CD14-positive monocyte (primary cell): ENCODE results near the gene WARS2. TPM values are rescaled to one million over a fixed set of nuclear protein-coding genes. Genes with fewer than 3 reads are reported as not detected.
A peak's percentile ranks its signal among the peaks of the same experiment; 100 is the strongest.

Experiments used
- DNase-seq, 3 donors: peaks; one replicate each; pipeline ENCODE4 v3.0.0-alpha.2; 2011 to 2022
- H2AFZ ChIP-seq: 2 replicates; pipeline ENCODE4 v1.6.0; 2012; ENCODE audit warnings: mild to moderate bottlenecking, low read depth, low read length, inconsistent platforms; ENCODE audit not compliant: insufficient read depth, poor library complexity, severe bottlenecking
- H3K27ac ChIP-seq, 2 donors: 1 replicate in 1 of 2; 2 replicates in 1 of 2; pipeline ENCODE4 v1.5.1; 2012 to 2013; ENCODE audit warnings: low read length in 2 of 2, control low read depth in 1 of 2, inconsistent platforms in 1 of 2, low read depth in 1 of 2, mild to moderate bottlenecking in 1 of 2
- H3K27me3 ChIP-seq, 2 donors: one replicate each; pipeline versions ENCODE4 v1.6.0 to v1.6.1; 2011 to 2013; ENCODE audit warnings: low read length in 2 of 2; ENCODE audit not compliant: control insufficient read depth in 2 of 2, insufficient read depth in 2 of 2
- H3K36me3 ChIP-seq, 2 donors: replicated peaks in 1 of 2; 1 replicate in 1 of 2; 2 replicates in 1 of 2; pipeline versions ENCODE4 v1.5.1 to v1.6.1; 2012 to 2013; ENCODE audit warnings: low read length in 2 of 2, control low read depth in 1 of 2, inconsistent platforms in 1 of 2, mild to moderate bottlenecking in 1 of 2; ENCODE audit not compliant: insufficient read depth in 2 of 2, control insufficient read depth in 1 of 2
- H3K4me1 ChIP-seq, 2 donors: 1 replicate in 1 of 2; 2 replicates in 1 of 2; pipeline versions ENCODE4 v1.5.1 to v1.6.1; 2012 to 2013; ENCODE audit warnings: low read length in 2 of 2, control low read depth in 1 of 2, inconsistent platforms in 1 of 2, mild to moderate bottlenecking in 1 of 2, moderate library complexity in 1 of 2; ENCODE audit not compliant: insufficient read depth in 2 of 2, control insufficient read depth in 1 of 2
- H3K4me2 ChIP-seq: replicated peaks from 2 replicates; pipeline ENCODE3; 2012; ENCODE audit warnings: low read length, moderate library complexity, mild to moderate bottlenecking; ENCODE audit not compliant: poor library complexity, severe bottlenecking; ENCODE audit errors: extremely low read depth
- H3K4me3 ChIP-seq, 3 experiments: fragments of 200-600 bp in 1 of 3; sonication (generic) in 1 of 3; replicated peaks in 1 of 3; 1 replicate in 2 of 3; 2 replicates in 1 of 3; pipeline ENCODE4 v1.5.1; 2011 to 2013; ENCODE audit warnings: low read length in 3 of 3, mild to moderate bottlenecking in 3 of 3, control low read depth in 2 of 3, low read depth in 2 of 3, inconsistent platforms in 1 of 3, moderate library complexity in 1 of 3
- H3K79me2 ChIP-seq: 2 replicates; pipeline ENCODE4 v1.6.0; 2012; ENCODE audit warnings: mild to moderate bottlenecking, control low read depth, inconsistent platforms, low read length, moderate library complexity; ENCODE audit not compliant: insufficient read depth
- H3K9ac ChIP-seq: 2 replicates; pipeline ENCODE4 v1.6.0; 2017; ENCODE audit warnings: low read length, mild to moderate bottlenecking; ENCODE audit not compliant: insufficient read depth, poor library complexity, severe bottlenecking
- H3K9me3 ChIP-seq, 2 donors: replicated peaks in 1 of 2; 1 replicate in 1 of 2; 2 replicates in 1 of 2; pipeline versions ENCODE4 v1.5.1 to v1.6.1; 2012 to 2013; ENCODE audit warnings: low read length in 2 of 2, control low read depth in 1 of 2; ENCODE audit not compliant: control insufficient read depth in 1 of 2, insufficient read depth in 1 of 2
- H4K20me1 ChIP-seq: 2 replicates; pipeline ENCODE4 v1.6.0; 2012; ENCODE audit warnings: mild to moderate bottlenecking, low read length, control low read depth, moderate library complexity; ENCODE audit not compliant: insufficient read depth
- H3K27ac Mint-ChIP-seq, 7 donors: one replicate each; pipeline ENCODE4 v1.8.0; 2020; ENCODE audit warnings: mild to moderate bottlenecking in 7 of 7, mixed read lengths in 7 of 7, moderate library complexity in 6 of 7, inconsistent platforms in 2 of 7
- H3K27me3 Mint-ChIP-seq, 3 donors: one replicate each; pipeline ENCODE4 v1.8.0; 2021 to 2022; ENCODE audit warnings: low read depth in 3 of 3, mild to moderate bottlenecking in 3 of 3, mixed read lengths in 3 of 3, moderate library complexity in 3 of 3, inconsistent platforms in 1 of 3
- H3K36me3 Mint-ChIP-seq, 2 donors: one replicate each; pipeline ENCODE4 v1.8.0; 2020; ENCODE audit warnings: mixed read lengths in 2 of 2, inconsistent platforms in 1 of 2, mild to moderate bottlenecking in 1 of 2
- H3K4me1 Mint-ChIP-seq: one replicate; pipeline ENCODE4 v1.8.0; 2020; ENCODE audit warnings: mild to moderate bottlenecking, mixed read lengths
- H3K4me3 Mint-ChIP-seq, 2 donors: one replicate each; pipeline ENCODE4 v1.8.0; 2020; ENCODE audit warnings: mild to moderate bottlenecking in 2 of 2, mixed read lengths in 2 of 2, moderate library complexity in 1 of 2
- H3K9me3 Mint-ChIP-seq, 7 donors: one replicate each; pipeline ENCODE4 v1.8.0; 2020 to 2022; ENCODE audit warnings: mixed read lengths in 7 of 7, mild to moderate bottlenecking in 6 of 7, moderate library complexity in 6 of 7, inconsistent platforms in 2 of 7
- WGBS: methylation state at CpG from one replicate; pipeline ENCODE4 v1.1.5; 2013; ENCODE audit warnings: missing lambda C conversion rate; ENCODE audit not compliant: insufficient coverage; 5-methylcytosine and 5-hydroxymethylcytosine counted together
- intact Hi-C, 2 donors: fragments of 100-400 bp; cut with micrococcal nuclease; formaldehyde crosslinking; loops; one replicate each; pipeline versions ENCODE4 v1.15.0 to v1.15.1; 2023
- polyA plus RNA-seq, 3 donors: library from polyadenylated mRNA; depleted of rRNA in 1 of 3; unstranded in 2 of 3; stranded (reverse) in 1 of 3; fragments of 300-500 nt in 2 of 3; fragments of >200 nt in 1 of 3; fragmentation: Illumina TruSeq in 2 of 3; gene quantifications; 1 replicate in 2 of 3; 2 replicates in 1 of 3; pipeline ENCODE4 v1.2.3, GENCODE V29; 2012 to 2021
- TF ChIP-seq, protein P1 (sequence below): fragments of 200-600 bp; IDR thresholded peaks from one replicate; pipeline ENCODE4 v1.8.0; 2022; ENCODE audit warnings: antibody characterized with exemption, mild to moderate bottlenecking

The WARS2 gene
- polyA plus RNA-seq, 3 donors: 4.6 to 5.1 (median 4.7) TPM

DNA sequence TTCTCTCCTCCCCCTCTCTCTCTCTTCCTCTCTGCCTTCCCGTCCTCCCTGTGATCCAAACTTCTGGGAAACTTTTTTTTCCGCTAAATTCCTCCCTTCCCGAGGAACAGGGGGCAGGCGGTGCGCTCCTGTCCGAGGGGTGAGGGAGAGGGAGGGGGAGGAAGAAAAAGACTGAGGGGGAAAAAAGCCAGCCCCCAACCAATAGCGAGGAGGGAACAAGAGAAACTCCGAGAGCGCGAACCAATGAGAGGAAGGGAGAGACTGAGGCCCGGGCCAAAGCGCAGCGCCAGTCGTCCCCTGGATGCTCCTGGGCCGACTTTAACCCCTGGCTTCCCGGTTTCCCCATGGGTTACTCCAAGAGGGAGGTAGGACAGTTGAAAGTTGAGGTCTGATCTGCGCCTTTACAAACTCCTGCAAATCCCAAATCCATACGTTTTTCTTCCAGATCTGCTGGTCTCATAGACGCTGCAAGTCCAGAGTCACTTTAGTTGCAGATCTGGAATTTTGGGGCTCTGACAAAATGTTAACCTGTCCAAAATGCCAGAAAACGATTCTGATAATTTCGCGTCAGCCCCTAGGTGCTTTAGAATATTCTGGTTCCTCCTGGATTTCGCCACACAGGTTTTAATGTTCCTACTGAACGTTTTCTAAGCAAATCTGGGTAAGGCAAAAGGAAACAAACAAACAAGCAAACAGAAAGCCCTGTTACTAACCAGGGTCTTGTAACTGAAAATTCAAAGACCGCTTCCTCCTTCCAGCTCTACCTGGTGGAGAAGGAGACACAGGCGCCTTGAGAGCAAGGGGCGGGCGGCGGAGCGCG, 152.1 kb downstream of the WARS2 start, which contains the start of gene TBX15:
TSS of gene TBX15 (minus strand) at position 158 of the 820 bp plus-strand sequence. CDS start 548 bp downstream, outside the sequence.
- Histone ChIP-seq H3K4me2 (peak within 1 kb of the TSS; percentile 68), H3K79me2 (no peaks in the 10 kb centered on the region), H2AFZ (peak within 1 kb of the TSS; percentile 59), H3K27me3 (peaks cover 97 to 100% of the 10 kb centered on the region in 2 donors), H3K9ac (no peak within 1 kb of the TSS), H3K9me3 (peaks cover under 1 to 81% of the 10 kb centered on the region in 2 donors), H3K27ac (no peak within 1 kb of the TSS), H4K20me1 (no peaks in the 10 kb centered on the region), H3K4me1 (peaks cover 7 to 20% of the 10 kb centered on the region in 2 donors), H3K4me3 (peak within 1 kb of the TSS in 1 of 3 experiments; percentile 66), H3K36me3 (no peaks in the 10 kb centered on the region)
- Mint-ChIP-seq H3K9me3 (peaks cover 4 to 60% (median 38%) of the 10 kb centered on the region in 7 donors), H3K27ac (peak within 1 kb of the TSS in 1 of 7 donors; percentile 19), H3K4me3 (peak within 1 kb of the TSS; percentile 73 to 88), H3K36me3 (peaks cover 12 to 32% of the 10 kb centered on the region in 2 donors), H3K27me3 (peaks cover 97 to 100% (median 99%) of the 10 kb centered on the region in 3 donors), H3K4me1 (peaks cover 47% of the 10 kb centered on the region)
- TF ChIP-seq, protein P1, sequence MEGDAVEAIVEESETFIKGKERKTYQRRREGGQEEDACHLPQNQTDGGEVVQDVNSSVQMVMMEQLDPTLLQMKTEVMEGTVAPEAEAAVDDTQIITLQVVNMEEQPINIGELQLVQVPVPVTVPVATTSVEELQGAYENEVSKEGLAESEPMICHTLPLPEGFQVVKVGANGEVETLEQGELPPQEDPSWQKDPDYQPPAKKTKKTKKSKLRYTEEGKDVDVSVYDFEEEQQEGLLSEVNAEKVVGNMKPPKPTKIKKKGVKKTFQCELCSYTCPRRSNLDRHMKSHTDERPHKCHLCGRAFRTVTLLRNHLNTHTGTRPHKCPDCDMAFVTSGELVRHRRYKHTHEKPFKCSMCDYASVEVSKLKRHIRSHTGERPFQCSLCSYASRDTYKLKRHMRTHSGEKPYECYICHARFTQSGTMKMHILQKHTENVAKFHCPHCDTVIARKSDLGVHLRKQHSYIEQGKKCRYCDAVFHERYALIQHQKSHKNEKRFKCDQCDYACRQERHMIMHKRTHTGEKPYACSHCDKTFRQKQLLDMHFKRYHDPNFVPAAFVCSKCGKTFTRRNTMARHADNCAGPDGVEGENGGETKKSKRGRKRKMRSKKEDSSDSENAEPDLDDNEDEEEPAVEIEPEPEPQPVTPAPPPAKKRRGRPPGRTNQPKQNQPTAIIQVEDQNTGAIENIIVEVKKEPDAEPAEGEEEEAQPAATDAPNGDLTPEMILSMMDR: no peak
- 14% methylated on average over 18 of the region's 31 CpGs for WGBS
- no peak for DNase-seq
- intact Hi-C loops: no loop called here

DNA sequence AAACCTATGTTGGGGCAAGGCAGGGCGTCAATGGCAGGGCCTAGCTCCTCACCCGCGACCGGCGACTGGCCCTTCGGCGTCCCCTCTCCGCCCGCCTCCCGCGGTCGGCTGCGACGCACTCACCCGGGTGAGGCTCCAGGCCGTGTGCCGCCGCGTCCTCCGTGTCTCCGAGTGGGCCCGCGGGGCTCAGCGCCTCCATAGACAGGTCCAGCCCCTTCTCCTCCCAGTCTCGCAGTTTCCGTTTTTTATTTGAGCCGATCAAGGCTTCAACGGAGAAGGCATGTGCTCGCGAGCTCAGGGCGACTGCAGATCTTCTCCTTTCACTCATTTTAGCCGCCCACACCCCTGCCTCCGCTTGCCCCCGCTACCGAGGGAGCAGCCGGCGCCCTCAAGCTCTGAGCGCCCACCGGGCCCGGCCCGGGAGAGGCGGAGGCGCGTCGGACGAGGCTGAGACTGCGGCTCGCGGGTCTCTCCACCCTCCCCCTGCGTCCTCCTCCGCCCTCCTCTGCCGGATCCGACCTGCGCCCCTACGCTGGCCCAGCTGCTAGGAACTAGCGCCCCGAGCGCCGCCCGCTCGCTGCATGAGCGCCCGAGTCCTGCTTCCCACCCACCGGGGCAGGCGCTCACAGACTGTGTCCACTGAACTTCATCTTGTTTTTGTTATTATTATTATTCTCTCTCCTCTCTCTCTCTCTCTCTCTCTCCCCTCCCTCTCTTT, 152.8 kb downstream of the WARS2 start:
- Mint-ChIP-seq H3K4me1 (peaks cover 49% of the 10 kb centered on the region), H3K9me3 (peaks cover 4 to 68% (median 44%) of the 10 kb centered on the region in 7 donors), H3K4me3 (peak overlapping the region; percentile 37 to 88), H3K27ac (no peak overlapping the region), H3K27me3 (peaks cover 99 to 100% (median 99%) of the 10 kb centered on the region in 3 donors), H3K36me3 (peaks cover 14 to 37% of the 10 kb centered on the region in 2 donors)
- H3K9ac ChIP-seq: no peak overlapping the region
- H3K9me3 ChIP-seq: peaks cover 3 to 81% of the 10 kb centered on the region in 2 donors
- no peaks in the 10 kb centered on the region for H3K79me2 ChIP-seq
- DNase-seq: no peak
- no peaks in the 10 kb centered on the region for H4K20me1 ChIP-seq
- intact Hi-C loops: no loop called here
- H3K27me3 ChIP-seq: peaks cover 97 to 100% of the 10 kb centered on the region in 2 donors
- TF ChIP-seq, protein P1: no peak
- no peak overlapping the region for H3K27ac ChIP-seq
- H3K4me3 ChIP-seq: peak overlapping the region in 1 of 3 experiments; percentile 66
- H2AFZ ChIP-seq: peak overlapping the region; percentile 59
- H3K4me1 ChIP-seq: peaks cover 7 to 20% of the 10 kb centered on the region in 2 donors
- no peaks in the 10 kb centered on the region for H3K36me3 ChIP-seq
- H3K4me2 ChIP-seq: peak overlapping the region; percentile 68
- WGBS: 1% methylated on average over 61 of the region's 65 CpGs
